DMS53 (cell line): ENCODE results near the gene PLCB2.
A peak's percentile ranks its signal among the peaks of the same experiment; 100 is the strongest.

ENCODE experiments used
- DNase-seq: peaks from one replicate; lab custom pipeline; 2025; lab: John Stamatoyannopoulos, UW

The PLCB2 gene

DNA sequence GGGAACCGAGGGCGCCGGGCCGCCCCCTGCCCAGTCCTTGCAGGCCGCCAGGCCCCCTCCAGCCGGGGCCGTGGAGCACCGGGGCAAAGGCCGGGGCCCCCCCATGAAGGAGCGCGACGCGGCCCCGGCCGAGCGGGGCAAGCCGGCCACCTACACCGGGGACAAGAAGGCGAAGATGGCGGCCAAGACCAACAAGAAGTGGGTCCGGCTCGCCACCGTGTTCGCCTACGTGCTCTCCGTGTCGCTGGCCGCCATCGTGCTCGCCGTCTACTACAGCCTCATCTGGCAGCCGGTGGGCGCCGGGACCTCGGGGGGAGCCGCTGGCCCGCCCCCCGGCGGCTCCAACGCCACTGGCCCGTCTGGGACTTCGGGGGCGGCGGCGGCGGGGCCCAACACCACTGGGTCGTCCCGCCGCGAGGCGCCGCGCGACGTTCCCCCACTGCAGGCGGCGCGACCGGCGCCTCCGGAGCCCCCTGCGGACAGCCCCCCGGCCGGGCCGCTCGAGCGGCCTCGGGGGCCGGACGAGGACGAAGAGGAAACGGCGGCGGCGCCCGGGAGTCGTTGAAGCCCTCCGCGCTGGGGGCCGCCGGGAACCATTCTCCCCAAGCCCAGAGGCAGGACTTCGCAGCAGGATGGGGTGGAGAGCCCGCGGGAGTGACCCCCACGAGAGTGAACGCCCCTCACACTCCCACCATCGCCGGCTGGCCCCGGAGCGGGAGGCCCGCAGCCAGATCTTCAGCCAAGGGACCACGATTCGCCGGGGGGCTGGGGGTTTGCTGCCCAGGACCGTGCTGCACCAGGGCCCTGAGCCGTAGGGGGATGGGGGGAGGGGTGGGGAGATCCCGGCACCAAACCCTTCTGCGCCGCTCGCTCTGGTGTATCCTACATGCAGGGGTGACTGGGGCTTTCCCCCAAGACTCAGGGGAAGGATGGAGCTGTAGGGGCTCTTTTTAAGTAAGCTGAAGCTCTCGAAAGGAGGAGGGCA lies 16.5 kb upstream of the PLCB2 start:
- DNase-seq: peak; percentile 55

DNA sequence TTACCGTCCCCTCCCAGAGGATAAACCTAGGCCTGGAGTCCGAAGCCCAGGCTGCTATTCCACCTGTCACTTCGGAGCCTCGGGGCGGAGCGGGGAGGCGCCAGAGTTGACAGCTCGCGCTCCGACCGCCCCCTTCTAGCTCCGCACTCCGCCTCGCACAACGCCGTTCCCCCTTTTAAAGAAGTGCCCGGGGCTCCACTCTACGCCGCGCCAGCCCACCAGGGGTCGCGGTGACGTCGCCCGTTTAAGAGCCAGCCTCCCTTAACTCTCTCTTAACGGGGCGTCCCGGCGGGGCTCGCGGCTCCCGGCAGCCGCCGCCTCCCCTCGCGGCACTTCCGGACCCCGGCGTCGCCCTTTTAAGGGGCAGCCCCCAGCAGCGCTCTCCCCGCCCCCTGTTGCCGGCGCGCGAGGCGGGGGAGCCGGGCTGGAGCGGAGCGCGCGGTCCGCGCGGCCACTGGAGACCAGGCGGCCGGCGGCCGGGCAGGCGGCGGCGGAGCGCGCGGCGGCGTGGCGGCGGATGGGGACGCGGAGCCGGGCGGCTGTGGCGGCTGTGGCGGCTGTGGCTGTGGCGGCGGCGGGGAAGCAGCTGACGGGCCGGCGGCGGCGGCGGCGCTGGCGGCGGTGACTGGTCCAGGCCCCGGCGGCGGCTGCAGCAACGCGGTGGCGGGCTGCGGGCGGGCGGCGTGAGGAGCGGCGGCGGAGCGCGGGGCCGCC lies 15.7 kb upstream of the PLCB2 start, which contains the start of gene INAFM2:
Gene INAFM2 (plus strand): TSS at position 454 of the 714 bp plus-strand sequence. CDS start 364 bp downstream, outside the sequence.
- peak; percentile 93 for DNase-seq

DNA sequence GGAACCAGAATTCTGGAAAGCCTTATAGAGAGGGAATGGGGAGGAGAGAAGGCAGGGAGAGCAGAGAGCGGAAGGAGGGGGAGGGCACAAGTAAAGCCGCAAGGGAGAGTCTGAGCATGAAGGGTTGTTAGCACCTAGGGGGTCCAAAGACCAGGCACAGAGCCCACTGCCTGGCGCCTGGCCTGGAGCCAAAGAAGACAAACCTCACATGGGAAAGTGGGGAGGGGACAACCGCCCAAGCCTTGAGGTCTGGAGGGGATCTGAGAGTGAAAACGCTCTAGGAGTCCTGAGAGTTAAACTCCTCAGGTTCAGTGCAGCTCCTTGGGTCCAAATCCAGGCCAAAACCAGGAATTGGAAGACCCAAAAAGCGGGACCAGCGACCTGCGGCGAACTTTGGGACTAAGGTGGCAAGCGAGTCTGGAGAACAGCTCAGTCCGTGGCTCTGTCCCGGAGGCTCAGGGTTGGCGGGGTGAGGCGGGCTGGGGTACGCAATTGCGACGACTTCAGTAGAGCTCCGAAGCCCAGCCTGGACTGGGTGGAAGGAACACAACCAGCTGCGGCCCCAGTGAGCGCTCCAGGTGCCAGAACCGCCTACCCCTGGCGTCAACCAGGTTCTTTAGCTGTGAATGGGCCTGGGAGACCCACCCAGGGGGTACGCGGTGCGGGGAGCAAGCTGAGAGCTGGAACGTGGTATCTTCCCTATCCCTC lies 14.9 kb upstream of the PLCB2 start:
- DNase-seq: no peak

DNA sequence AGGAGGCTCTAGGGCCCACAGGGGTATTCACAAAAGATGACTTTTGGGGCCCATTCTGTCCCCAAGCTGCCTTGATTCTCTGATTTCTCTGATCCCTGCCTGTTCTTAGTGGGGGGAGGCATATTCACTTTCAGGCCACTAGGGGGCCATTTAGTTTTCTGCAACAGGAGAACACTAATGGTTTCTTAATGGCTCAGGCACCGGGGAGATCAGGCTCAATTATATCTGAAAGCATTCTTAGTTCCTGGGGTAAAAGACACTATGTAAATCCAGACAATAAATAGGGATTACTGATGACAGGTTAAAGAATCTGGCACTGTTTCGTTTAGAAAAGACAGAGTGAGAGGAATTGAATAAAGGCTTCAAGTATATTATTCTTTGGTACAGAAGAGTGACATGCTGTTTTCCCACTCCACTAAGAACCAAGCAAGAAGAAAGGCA lies 13.2 kb upstream of the PLCB2 start:
- DNase-seq: peak; percentile 72

DNA sequence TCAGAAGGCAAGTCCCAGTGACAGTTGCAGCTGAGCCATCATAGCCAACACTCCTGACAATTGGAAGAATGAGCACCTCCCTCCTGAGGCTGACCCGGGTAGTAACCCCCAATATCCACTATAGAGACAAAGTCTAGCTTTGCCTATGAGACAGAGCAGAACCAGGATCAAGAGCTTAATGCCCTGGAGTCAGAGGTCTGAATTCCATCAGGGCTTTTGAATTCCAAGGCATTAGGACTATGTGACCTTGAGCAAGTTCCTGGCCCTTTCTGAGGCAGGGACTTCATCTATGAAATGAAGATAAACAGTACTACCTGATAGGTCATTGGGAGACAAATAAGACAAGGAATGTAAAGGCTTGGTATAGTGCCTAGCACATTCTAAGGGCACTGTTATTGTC lies 12.7 kb upstream of the PLCB2 start:
- no peak for DNase-seq

DNA sequence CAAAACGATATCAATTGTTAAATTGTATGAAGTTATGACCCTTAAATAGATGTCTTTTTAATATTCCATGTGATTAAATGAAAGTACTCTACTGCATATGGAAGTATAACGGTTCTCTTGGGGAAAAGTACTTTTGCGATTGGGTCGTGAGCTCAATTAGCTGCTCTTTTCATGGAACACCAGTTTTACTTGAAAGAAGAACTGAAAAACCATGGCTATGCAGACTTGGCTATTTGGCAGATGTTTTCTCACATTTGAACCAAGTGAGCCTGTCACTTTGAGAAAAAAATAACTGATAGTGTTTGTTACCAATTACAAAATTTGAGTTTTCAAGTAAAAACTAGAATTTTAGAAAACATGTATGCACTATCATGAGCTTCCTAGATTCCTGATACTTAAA lies 9.8 kb upstream of the PLCB2 start:
- DNase-seq: no peak

DNA sequence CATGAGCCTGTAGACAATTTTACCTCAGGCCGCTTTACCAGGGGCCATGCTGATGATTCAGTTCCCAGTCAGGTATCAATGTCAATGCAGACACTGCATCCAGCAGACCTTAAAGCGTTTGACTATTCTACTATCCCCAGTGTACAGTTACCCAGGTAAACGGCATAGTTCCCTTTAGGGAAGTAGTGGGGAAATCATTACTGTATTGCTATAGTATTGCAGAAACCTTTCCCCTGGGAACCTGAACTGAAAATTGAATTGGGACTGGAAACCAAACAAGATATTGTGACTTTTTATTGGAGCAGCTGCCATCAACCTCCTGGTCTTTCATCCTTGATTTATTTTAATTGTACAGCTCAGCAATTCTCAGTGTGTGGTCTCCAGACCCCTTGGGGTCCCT lies 9.2 kb upstream of the PLCB2 start:
- DNase-seq: no peak

DNA sequence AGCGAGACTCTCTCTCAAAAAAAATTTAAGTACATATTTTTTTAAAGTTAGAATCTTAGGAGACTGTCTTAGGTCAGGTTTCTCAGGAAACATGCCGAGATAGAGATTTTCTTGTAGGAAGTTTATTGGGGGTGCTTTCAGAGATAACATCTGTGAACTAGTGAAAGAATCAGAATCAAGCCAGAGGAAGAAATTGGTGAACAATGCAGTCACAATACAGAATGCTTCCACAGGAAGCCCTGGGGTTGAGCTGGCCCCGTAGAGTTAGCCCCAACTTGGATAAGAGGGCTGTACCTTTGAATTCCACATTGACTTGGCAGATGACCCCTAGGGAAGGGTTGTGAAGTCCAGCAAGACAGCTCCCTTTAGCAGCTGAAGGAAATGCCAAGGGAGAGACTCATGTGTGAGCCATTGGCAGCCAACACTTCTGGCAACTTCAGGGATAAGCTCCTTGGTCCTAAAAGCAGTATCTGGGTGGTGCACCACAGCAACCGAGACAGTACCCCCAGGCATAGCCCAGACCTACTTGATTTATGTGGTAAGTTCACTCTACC lies 7.1 kb upstream of the PLCB2 start:
- DNase-seq: no peak

DNA sequence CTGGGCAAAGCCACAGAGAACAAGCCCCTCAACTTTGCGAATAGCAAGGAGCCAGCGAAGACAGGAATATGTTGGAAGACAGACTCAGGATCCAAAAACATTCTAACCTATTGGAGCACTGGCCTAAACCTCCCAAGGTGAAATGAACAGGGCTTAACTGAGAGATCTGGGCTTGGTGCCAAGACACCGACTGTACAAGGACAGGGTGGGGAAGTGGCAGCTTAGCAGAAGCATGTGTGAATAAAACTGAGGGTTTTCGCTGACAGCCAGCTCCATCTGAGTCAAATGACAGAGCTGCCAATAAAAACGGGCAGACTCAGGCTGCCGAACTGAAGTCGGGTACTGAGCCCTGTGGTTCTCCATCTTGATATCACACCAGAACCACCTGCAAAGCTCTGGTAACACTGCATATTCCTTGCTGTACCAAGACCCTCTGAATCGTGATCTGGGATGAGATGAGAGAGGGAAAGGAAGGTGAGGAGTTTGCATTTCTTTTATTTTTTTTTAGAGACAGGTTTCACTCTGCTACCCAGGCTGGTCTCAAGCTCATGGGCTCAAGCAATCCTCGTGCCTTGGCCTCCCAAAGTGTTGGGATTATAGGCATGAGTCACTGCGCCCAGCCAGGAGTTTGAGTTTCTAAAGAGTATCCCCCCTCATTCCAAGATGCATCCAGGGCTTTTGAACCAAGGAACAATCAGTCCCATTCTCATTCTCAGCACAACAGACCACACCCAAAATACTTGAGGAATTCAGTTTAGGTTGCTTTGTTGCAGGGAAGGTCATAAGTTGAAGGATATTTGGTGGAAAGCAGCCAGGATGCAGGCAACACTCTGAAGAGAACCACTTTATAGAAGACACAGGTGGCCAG lies 6.0 kb upstream of the PLCB2 start:
- peak; percentile 71 for DNase-seq

DNA sequence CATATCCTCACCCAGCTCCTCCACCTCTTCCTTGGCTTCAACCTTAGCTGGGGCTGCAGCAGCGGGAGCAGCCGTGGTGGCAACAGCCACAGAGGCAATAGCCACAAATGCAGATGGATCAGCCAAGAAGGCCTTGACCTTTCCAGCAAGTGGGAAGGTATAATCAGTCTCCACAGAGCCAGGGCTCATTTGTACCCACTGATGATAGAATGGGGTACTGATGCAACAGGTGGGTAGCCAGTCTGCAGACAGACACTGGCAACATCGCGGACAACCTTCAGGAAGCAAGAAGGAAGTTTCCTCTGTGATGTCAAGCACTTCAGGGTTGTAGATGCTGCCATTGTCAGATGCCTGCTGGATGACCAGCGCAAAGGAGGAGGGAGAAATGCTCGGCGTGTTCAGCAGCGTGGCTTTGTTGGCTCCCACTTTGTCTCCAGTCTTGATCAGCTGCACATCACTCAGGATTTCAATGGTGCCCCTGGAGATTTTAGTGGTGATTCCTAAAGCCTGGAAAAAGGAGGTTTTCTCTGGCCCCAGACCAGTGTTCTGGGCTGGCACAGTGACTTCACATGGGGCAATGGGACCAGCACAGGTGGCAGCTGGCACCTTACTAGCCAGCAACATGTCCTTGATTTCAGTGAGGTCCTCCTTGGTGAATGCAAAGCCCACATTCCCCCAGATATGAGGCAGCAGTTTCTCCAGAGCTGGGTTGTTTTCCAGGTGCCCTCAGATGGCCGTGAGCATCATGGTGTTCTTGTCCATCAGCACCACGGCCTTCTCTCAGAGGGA lies 4.8 kb upstream of the PLCB2 start:
- no peak for DNase-seq

DNA sequence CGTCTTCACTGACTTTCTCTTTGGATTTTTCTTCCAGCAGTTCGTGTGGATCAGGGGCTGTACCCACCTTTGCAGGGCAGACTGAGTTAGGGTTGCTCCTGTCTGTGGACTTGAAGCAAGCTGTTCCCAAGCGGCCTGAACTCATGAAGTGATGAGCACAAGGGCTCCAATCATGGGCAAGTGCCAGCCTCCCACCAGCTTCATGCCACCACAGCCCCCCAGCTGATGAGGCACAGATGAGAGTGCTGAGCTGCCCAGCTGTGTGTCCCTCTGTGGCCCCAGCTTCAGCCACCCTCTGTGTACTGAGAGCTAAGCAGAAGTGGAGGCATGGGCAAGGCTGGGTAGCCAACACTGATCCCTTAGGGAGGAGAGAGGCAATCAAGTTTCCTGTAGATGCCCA lies 3.3 kb upstream of the PLCB2 start:
- DNase-seq: no peak

DNA sequence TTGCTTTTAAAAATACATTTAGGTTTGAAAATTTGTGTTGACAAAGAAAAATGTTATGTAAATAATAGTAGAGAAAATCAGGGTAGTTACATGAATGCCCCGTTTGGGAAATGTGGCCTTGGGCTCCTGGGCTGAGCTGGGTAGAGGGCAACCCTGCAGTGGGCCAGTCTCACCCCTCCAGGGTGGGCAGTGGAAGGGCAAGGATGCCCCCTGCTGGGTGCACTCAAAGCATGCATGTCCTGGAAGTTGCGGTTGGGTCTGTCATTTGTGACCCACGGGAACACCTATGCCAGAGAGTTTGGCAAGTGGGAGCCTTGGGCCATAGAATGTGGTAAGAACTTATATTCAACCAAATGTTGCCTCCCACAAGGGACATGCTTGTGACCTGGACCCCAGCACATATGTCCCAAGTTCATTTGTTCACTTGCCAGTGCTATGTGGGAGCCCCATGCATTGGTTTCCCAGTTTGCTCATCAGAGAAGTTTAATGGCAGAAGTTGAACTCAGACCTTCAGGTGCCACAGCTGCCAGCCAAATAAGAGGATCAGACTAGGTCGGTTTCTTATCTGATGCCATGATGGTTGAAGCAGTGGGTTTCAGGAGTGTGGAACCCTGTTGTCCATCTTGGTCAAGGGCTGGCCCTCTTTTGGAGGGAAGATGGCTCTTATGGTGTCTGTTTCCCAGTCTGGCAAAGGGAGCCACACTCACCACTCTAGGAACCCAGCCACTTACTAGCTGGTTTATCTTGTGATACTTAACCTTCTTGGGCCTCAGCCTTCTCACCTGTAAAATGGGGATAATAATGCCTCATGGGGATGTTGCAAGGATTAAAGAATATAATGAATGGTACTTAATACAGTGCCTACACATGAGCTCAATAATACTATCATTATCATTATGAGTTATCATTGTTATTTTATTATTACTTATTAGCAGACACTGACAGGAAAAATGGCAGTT lies 2.5 kb upstream of the PLCB2 start:
- DNase-seq: peak; percentile 66

DNA sequence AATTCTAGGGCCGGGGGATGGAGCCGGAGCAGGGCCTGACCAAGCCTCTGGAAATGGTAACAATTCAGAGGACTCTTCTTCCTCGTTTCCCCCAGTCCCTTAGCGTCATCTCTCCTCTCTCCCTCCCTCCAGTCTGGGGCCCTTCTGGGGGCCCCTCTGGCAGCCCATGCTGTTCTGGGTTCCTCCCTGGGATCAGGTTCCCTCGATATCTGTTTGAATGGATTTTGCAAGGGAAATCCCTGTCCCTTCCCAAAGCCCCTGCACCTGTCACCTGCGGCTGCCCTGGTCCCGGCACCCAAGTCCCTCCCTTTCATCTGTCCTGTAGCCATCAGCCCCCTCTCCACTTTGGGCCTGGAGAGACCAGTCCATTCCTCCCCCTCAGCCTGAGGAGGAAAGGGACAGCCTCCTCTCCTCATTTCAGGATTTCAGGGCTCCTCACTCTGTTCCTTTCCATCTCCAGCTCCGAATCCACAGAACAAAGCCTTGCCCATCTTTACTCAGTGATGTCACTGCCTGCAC lies 1.7 kb upstream of the PLCB2 start:
- no peak for DNase-seq

DNA sequence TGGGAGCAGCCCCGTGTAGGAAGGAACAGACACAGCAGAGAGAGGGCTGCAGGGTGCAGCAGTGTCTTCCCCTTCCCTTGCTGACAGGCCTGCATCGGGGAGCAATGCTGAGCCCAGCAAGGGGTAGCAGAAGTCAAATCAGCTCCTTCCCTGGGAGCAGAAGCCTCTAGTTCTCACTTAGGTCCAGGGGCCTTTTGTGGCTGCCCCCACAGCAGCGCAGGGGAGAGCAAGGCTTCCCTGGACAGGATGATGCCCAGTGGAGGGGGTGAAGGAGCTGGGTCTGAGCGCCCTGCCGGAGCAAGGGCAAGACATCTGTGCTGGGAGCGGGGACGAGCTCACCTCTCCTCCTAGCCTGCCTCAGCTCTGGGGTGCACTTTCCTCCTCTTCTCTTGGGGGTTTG lies 827 bp downstream of the PLCB2 start:
- DNase-seq: no peak

DNA sequence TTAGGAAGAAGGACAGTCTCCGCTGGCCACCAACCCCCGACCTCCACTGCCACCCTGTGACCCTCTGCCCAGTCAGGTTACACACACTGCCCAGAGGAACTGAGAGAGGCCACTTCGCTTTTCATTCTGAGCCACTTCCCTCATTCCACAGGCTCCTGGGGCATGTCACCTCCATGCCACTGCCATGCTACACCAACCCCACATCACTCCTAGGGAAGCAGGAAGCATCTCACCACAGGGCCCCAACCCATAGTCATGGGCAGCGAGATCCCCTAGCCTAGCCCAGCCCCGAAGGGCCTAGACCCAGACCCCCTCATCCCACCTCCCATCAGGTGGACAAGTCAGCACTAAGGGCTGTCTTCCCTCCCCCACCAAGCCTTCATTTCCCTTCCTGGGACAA lies 1.4 kb downstream of the PLCB2 start:
- DNase-seq: no peak

DNA sequence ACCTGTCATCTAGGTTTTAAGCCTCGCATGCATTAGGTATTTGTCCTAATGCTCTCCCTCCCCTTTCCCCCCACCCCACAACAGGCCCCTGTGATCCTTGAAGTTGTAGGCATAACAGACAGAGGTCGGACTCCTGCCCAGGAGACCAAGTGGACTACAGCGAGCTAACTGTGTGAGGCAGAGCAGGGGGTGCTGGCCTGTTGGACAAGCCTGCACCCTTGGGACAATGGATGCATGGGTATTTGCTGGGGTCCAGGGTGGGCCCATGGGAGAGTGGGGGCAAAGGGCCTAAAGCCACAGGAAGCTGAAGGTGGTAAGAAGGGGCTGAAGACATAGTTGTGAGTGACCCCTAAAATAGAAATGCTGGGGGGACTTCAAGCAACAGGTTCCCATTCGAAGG lies 2.5 kb downstream of the PLCB2 start:
- no peak for DNase-seq

DNA sequence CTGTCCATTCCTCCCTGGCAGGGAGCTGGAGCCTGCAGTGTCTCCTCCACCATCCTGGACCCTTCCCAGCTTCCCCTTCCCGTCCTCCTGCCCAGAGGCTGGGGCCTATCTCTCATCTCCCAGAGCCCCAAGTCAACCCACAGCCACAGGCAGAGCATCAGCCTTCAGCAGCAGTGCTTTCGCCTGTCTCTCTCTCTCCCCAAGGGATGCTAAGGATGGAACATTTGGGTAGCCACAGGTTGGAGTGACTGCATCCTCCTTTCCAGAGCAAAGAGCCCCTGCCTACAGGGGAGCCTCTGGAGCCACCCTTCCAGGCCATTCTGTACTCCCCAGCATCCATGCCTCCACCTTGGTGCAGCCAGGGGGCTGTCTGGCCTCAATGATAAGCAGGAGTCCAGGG lies 4.2 kb downstream of the PLCB2 start:
- DNase-seq: no peak

DNA sequence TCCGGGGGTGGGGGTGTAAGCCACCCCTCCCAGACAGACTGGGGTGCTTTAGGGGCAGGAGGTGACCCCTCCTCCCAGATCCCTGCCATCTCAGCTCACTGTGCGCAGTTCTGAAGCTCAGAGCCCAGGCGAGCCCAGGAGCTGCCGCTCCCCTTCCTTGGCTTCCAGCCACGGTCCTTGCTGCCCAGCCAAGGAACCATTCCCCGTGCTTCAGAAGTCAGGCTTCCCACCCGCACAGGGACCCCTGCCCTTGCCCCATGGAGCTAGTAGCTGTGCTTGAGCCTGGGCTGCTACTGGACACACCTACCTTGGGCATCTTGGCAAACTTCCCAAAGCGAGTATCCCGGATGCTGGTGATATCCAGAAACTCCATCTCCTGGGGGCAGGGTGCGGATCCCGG lies 4.8 kb downstream of the PLCB2 start:
- no peak for DNase-seq
